Measurements from ENCODE around the gene PSG5.
"Not testable (repeated sequence)": the region's sequence is repeated elsewhere in the genome, so short reads cannot be mapped to it uniquely, and the experiment has no call there.

DNA sequence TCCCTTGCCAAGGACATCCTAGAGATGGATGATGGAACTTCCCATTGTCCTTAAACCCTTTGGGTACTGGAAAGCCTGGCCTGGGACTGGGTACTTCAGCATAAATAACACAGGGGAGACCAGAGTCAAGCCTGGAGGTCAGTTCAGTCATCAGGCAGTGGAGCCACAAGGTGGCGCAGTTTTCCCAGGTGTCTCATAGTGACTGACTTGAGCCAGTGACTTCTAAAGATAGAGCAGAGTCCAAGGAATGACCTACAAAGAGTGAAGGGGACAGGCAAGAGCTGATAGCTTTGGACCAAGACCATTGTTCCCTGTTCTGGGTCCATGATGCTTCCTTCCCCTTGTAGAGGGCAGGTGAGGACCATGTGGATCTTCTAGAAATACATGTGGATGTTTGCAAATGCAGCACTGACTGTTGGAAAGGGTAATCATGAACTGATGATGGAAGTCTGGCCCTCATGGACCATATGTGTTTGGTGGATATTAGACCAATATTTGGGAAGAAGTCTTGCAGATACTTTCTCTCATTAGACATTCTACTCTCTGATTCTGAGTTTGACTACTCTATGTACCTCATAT lies 6.7 kb downstream of the PSG5 start:
- TF ChIP-seq, protein P1, sequence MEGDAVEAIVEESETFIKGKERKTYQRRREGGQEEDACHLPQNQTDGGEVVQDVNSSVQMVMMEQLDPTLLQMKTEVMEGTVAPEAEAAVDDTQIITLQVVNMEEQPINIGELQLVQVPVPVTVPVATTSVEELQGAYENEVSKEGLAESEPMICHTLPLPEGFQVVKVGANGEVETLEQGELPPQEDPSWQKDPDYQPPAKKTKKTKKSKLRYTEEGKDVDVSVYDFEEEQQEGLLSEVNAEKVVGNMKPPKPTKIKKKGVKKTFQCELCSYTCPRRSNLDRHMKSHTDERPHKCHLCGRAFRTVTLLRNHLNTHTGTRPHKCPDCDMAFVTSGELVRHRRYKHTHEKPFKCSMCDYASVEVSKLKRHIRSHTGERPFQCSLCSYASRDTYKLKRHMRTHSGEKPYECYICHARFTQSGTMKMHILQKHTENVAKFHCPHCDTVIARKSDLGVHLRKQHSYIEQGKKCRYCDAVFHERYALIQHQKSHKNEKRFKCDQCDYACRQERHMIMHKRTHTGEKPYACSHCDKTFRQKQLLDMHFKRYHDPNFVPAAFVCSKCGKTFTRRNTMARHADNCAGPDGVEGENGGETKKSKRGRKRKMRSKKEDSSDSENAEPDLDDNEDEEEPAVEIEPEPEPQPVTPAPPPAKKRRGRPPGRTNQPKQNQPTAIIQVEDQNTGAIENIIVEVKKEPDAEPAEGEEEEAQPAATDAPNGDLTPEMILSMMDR (IDR thresholded peaks at IDR 0.05), result not testable (repeated sequence)
- not testable (repeated sequence) for TF ChIP-seq POLR2AphosphoS5 (IDR thresholded peaks at IDR 0.05)
